Liver (tissue), 9 donors: Measurements from ENCODE around the gene FOXJ2. TPM values are rescaled to one million over a fixed set of nuclear protein-coding genes. Genes with fewer than 3 reads are reported as not detected.
"Not testable (repeated sequence)": the region's sequence is repeated elsewhere in the genome, so short reads cannot be mapped to it uniquely, and the experiment has no call there.

Source experiments
- DNase-seq: peaks from one replicate; pipeline ENCODE4 v3.0.0-alpha.2; 2017; ENCODE audit warnings: low spot score
- H3K27ac ChIP-seq, 2 donors: one replicate each; pipeline ENCODE4 v1.7.0; 2013; ENCODE audit warnings: inconsistent platforms in 2 of 2, low read length in 2 of 2, control low read depth in 1 of 2, low read depth in 1 of 2, mild to moderate bottlenecking in 1 of 2
- H3K27me3 ChIP-seq, 4 donors: one replicate each; pipeline versions ENCODE4 v1.6.1 to v1.7.0; 2013; ENCODE audit warnings: low read length in 3 of 4, inconsistent platforms in 1 of 4, mild to moderate bottlenecking in 1 of 4, moderate library complexity in 1 of 4; ENCODE audit not compliant: control insufficient read depth in 4 of 4, insufficient read depth in 4 of 4
- H3K36me3 ChIP-seq, 4 donors: one replicate each; pipeline versions ENCODE4 v1.6.1 to v1.7.0; 2013; ENCODE audit warnings: low read length in 3 of 4, mild to moderate bottlenecking in 3 of 4, low read depth in 1 of 4, moderate library complexity in 1 of 4; ENCODE audit not compliant: control insufficient read depth in 4 of 4, insufficient read depth in 3 of 4
- H3K4me1 ChIP-seq, 4 donors: one replicate each; pipeline versions ENCODE4 v1.6.1 to v1.7.0; 2013; ENCODE audit warnings: low read length in 3 of 4, mild to moderate bottlenecking in 3 of 4, moderate library complexity in 1 of 4; ENCODE audit not compliant: control insufficient read depth in 4 of 4, insufficient read depth in 4 of 4
- H3K4me3 ChIP-seq, 3 donors: one replicate each; pipeline versions ENCODE4 v1.6.1 to v1.7.0; 2013; ENCODE audit warnings: low read length in 3 of 3, control low read depth in 1 of 3, low read depth in 1 of 3, mild to moderate bottlenecking in 1 of 3
- H3K9ac ChIP-seq, 2 donors: one replicate each; pipeline ENCODE4 v1.7.0; 2013; ENCODE audit warnings: low read length in 2 of 2, mild to moderate bottlenecking in 2 of 2, moderate library complexity in 2 of 2, control low read depth in 1 of 2, low read depth in 1 of 2
- H3K9me3 ChIP-seq, 4 donors: one replicate each; pipeline versions ENCODE4 v1.6.1 to v1.7.0; 2013; ENCODE audit warnings: low read length in 3 of 4; ENCODE audit not compliant: control insufficient read depth in 4 of 4
- EGR1 ChIP-seq, 2 donors: IDR thresholded peaks; 2 replicates each; pipeline ENCODE4 v1.6.1; 2016 to 2018; ENCODE audit warnings: antibody characterized with exemption in 2 of 2, low read depth in 2 of 2
- FOXA2 ChIP-seq: IDR thresholded peaks from 2 replicates; pipeline ENCODE4 v1.6.1; 2016; ENCODE audit warnings: antibody characterized with exemption
- GABPA ChIP-seq, 2 donors: IDR thresholded peaks in 1 of 2; conservative IDR thresholded peaks in 1 of 2; 2 replicates each; pipeline ENCODE4 v1.6.1; 2016; ENCODE audit warnings: antibody characterized with exemption in 2 of 2, mild to moderate bottlenecking in 1 of 2, moderate library complexity in 1 of 2
- HNF4A ChIP-seq, 2 donors: conservative IDR thresholded peaks; 2 replicates each; pipeline ENCODE4 v1.6.1; 2016; ENCODE audit warnings: antibody characterized with exemption in 2 of 2, mild to moderate bottlenecking in 2 of 2
- HNF4G ChIP-seq: IDR thresholded peaks from 2 replicates; pipeline ENCODE4 v1.6.1; 2016; ENCODE audit warnings: antibody characterized with exemption
- JUND ChIP-seq, 2 donors: IDR thresholded peaks; 2 replicates each; pipeline ENCODE4 v1.6.1; 2016; ENCODE audit warnings: antibody characterized with exemption in 2 of 2
- NR2F2 ChIP-seq: IDR thresholded peaks from 2 replicates; pipeline ENCODE4 v1.6.1; 2016; ENCODE audit warnings: antibody characterized with exemption
- RAD21 ChIP-seq, 2 donors: IDR thresholded peaks; 2 replicates each; pipeline ENCODE4 v1.6.1; 2016; ENCODE audit warnings: antibody characterized with exemption in 2 of 2, mild to moderate bottlenecking in 2 of 2
- RXRA ChIP-seq, 2 donors: IDR thresholded peaks; 2 replicates each; pipeline ENCODE4 v1.6.1; 2017 to 2018; ENCODE audit warnings: antibody characterized with exemption in 2 of 2, mild to moderate bottlenecking in 1 of 2
- SP1 ChIP-seq: IDR thresholded peaks from 2 replicates; pipeline ENCODE4 v1.6.1; 2018; ENCODE audit warnings: antibody characterized with exemption, mild to moderate bottlenecking
- TAF1 ChIP-seq: conservative IDR thresholded peaks from 2 replicates; pipeline ENCODE4 v1.6.1; 2016; ENCODE audit warnings: antibody characterized with exemption, mild to moderate bottlenecking
- YY1 ChIP-seq: IDR thresholded peaks from 2 replicates; pipeline ENCODE4 v1.6.1; 2016; ENCODE audit warnings: antibody characterized with exemption, mild to moderate bottlenecking
- WGBS: extraction: QIAGEN DNeasy Blood & Tissue Kit; methylation state at CpG from one replicate; pipeline ENCODE4 v1.1.7; 2013; 5-methylcytosine and 5-hydroxymethylcytosine counted together
- polyA plus RNA-seq, 2 donors: library from polyadenylated mRNA; stranded (reverse) in 1 of 2; unstranded in 1 of 2; fragments of 200-250 nt in 1 of 2; fragments of >200 nt in 1 of 2; fragmentation: Nextera tagmentation in 1 of 2; extraction: Ambion mirVana in 1 of 2; gene quantifications; one replicate each; pipeline versions ENCODE4 v1.2.1 to v1.2.3, GENCODE V29; 2013 to 2015
- total RNA-seq, 2 donors: library from RNA; depleted of rRNA; stranded (reverse); fragments of >200 nt; gene quantifications; one replicate each; pipeline ENCODE4 v1.2.3, GENCODE V29; 2014
- TF ChIP-seq, protein P1 (sequence below): IDR thresholded peaks from 2 replicates; pipeline ENCODE4 v1.6.1; 2016; ENCODE audit warnings: antibody characterized with exemption
- TF ChIP-seq, protein P2 (sequence below): IDR thresholded peaks from 2 replicates; pipeline ENCODE4 v1.6.1; 2016; ENCODE audit warnings: antibody characterized with exemption
- TF ChIP-seq, protein P3 (sequence below): IDR thresholded peaks from 2 replicates; pipeline ENCODE4 v1.6.1; 2016; ENCODE audit warnings: antibody characterized with exemption, mild to moderate bottlenecking
- TF ChIP-seq, protein P4 (sequence below): fragments of 150-350 bp; IDR thresholded peaks from 2 replicates; pipeline ENCODE4 v1.5.1; 2017; ENCODE audit warnings: improper control_type of control experiment, low read depth, low read length; ENCODE audit not compliant: missing input control
- TF ChIP-seq, protein P5 (sequence below): IDR thresholded peaks from 2 replicates; pipeline ENCODE4 v1.6.1; 2016; ENCODE audit warnings: antibody characterized with exemption
- donor health status: healthy.
- donor health status: healthy.
- donor health status: healthy.
- donor health status: healthy.
- donor health status: healthy.

Gene FOXJ2
- total and polyA plus RNA-seq, 4 donors, result 2.3 to 9.2 (median 3.7) TPM

DNA sequence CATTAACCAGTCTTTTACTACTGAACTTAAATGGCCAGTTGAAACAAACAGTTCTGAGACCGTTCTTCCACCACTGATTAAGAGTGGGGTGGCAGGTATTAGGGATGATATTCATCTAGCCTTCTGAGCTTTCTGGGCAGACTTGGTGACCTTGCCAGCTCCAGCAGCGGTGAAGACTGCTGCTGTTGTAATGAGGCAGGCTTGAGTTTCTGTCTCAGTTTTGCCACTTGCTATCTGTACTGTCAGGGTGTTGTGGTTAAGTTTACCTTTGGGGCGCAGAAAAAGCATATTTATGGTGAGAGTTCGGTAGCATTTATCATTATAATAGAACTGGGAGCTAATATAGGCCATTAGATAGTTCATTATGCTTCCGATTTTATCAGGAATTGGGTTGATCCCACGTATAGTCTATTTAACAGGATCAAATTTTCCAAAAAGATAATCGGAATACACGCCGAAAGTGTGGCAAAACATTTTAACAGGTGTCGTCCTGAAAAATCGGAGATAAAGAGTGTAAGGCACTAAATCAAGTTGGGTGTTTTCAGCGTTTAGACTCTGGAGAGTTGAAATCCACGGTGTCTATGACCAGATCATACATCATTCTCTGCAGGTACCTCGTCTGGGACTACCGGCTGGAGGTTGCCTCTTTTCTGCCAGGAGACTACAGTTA lies 48.9 kb downstream of the FOXJ2 start:
- no peaks in the 10 kb centered on the region for H3K27me3 ChIP-seq
- no peaks in the 10 kb centered on the region for H3K36me3 ChIP-seq
- no peaks in the 10 kb centered on the region for H3K9me3 ChIP-seq
- H3K27ac ChIP-seq, result peak overlapping the region; percentile 82 to 87
- no peak for DNase-seq
- H3K4me3 ChIP-seq, result peak overlapping the region; percentile 71 to 81 (median 74)
- peaks cover 8 to 19% (median 16%) of the 10 kb centered on the region in 4 donors for H3K4me1 ChIP-seq
- WGBS, result 2% methylated on average over 15 of the region's 15 CpGs
- H3K9ac ChIP-seq, result peak overlapping the region; percentile 79 to 95
- TF ChIP-seq, protein P1, sequence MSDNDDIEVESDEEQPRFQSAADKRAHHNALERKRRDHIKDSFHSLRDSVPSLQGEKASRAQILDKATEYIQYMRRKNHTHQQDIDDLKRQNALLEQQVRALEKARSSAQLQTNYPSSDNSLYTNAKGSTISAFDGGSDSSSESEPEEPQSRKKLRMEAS, result no peak
- TF ChIP-seq FOXA2, result no peak
- TF ChIP-seq NR2F2, result no peak

DNA sequence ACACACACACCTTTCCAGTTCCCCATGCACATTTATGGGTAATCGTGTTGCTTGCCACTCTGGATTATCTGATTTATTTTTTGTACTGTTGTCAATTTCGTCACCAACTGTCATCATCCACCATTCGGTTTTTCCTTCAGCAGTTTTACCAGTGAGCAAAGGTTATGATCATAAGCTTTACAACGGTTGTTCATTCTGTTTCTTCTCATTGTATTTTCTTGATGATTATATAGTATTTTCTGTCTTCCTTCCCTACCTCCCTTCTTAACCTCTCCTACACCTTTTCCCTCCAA lies 50.2 kb downstream of the FOXJ2 start:
- Histone ChIP-seq H3K4me3 (peak overlapping the region; percentile 71 to 81 (median 74)), H3K27me3 (no peaks in the 10 kb centered on the region), H3K9me3 (no peaks in the 10 kb centered on the region), H3K4me1 (peaks cover 7 to 20% (median 17%) of the 10 kb centered on the region in 4 donors), H3K27ac (peak overlapping the region; percentile 82 to 87), H3K36me3 (no peaks in the 10 kb centered on the region), H3K9ac (peak overlapping the region; percentile 78 to 95)
- TF ChIP-seq EGR1 (IDR thresholded peaks at IDR 0.05; ENCODE audit: low read depth in 2 of 2) (no peak), GABPA (IDR thresholded peaks at IDR 0.05 in 1 of 2, conservative IDR thresholded peaks at IDR 0.05 in 1 of 2) (no peak), SP1 (no peak), RAD21 (IDR thresholded peaks at IDR 0.05) (no peak), YY1 (no peak), TAF1 (no peak), HNF4A (conservative IDR thresholded peaks at IDR 0.05) (no peak), JUND (IDR thresholded peaks at IDR 0.05) (no peak), RXRA (IDR thresholded peaks at IDR 0.05) (no peak), HNF4G (no peak), FOXA2 (no peak)
- TF ChIP-seq, protein P2, sequence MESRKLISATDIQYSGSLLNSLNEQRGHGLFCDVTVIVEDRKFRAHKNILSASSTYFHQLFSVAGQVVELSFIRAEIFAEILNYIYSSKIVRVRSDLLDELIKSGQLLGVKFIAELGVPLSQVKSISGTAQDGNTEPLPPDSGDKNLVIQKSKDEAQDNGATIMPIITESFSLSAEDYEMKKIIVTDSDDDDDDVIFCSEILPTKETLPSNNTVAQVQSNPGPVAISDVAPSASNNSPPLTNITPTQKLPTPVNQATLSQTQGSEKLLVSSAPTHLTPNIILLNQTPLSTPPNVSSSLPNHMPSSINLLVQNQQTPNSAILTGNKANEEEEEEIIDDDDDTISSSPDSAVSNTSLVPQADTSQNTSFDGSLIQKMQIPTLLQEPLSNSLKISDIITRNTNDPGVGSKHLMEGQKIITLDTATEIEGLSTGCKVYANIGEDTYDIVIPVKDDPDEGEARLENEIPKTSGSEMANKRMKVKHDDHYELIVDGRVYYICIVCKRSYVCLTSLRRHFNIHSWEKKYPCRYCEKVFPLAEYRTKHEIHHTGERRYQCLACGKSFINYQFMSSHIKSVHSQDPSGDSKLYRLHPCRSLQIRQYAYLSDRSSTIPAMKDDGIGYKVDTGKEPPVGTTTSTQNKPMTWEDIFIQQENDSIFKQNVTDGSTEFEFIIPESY, result no peak
- TF ChIP-seq, protein P3, sequence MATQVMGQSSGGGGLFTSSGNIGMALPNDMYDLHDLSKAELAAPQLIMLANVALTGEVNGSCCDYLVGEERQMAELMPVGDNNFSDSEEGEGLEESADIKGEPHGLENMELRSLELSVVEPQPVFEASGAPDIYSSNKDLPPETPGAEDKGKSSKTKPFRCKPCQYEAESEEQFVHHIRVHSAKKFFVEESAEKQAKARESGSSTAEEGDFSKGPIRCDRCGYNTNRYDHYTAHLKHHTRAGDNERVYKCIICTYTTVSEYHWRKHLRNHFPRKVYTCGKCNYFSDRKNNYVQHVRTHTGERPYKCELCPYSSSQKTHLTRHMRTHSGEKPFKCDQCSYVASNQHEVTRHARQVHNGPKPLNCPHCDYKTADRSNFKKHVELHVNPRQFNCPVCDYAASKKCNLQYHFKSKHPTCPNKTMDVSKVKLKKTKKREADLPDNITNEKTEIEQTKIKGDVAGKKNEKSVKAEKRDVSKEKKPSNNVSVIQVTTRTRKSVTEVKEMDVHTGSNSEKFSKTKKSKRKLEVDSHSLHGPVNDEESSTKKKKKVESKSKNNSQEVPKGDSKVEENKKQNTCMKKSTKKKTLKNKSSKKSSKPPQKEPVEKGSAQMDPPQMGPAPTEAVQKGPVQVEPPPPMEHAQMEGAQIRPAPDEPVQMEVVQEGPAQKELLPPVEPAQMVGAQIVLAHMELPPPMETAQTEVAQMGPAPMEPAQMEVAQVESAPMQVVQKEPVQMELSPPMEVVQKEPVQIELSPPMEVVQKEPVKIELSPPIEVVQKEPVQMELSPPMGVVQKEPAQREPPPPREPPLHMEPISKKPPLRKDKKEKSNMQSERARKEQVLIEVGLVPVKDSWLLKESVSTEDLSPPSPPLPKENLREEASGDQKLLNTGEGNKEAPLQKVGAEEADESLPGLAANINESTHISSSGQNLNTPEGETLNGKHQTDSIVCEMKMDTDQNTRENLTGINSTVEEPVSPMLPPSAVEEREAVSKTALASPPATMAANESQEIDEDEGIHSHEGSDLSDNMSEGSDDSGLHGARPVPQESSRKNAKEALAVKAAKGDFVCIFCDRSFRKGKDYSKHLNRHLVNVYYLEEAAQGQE, result no peak
- TF ChIP-seq, protein P4, sequence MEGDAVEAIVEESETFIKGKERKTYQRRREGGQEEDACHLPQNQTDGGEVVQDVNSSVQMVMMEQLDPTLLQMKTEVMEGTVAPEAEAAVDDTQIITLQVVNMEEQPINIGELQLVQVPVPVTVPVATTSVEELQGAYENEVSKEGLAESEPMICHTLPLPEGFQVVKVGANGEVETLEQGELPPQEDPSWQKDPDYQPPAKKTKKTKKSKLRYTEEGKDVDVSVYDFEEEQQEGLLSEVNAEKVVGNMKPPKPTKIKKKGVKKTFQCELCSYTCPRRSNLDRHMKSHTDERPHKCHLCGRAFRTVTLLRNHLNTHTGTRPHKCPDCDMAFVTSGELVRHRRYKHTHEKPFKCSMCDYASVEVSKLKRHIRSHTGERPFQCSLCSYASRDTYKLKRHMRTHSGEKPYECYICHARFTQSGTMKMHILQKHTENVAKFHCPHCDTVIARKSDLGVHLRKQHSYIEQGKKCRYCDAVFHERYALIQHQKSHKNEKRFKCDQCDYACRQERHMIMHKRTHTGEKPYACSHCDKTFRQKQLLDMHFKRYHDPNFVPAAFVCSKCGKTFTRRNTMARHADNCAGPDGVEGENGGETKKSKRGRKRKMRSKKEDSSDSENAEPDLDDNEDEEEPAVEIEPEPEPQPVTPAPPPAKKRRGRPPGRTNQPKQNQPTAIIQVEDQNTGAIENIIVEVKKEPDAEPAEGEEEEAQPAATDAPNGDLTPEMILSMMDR, result no peak
- TF ChIP-seq, protein P1, result no peak
- TF ChIP-seq, protein P5, sequence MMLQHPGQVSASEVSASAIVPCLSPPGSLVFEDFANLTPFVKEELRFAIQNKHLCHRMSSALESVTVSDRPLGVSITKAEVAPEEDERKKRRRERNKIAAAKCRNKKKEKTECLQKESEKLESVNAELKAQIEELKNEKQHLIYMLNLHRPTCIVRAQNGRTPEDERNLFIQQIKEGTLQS, result no peak
- WGBS, result 3% methylated on average over 4 of the region's 4 CpGs
- DNase-seq, result no peak

DNA sequence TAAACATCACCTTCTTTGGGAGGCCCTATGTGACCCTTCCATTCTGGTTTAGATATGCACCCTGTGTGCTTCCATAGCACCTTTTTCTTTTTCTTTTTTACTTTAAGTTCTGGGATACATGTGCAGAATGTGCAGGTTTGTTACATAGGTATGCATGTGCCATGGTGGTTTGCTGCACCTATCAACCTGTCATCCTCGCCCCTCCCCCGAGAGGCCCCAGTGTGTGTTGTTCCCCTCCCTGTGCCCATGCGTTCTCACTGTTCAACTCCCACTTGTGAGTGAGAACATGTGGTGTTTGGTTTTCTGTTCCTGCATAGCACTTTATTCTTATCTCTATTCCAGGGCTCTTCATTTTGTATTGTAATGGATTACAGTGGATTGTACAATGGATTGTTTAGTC lies 51.8 kb downstream of the FOXJ2 start:
- H3K36me3 ChIP-seq, H3K27ac ChIP-seq, H3K4me3 ChIP-seq, H3K9me3 ChIP-seq, H3K27me3 ChIP-seq, H3K9ac ChIP-seq, DNase-seq: not testable (repeated sequence)
- H3K4me1 ChIP-seq, result peaks cover 7 to 20% (median 17%) of the 10 kb centered on the region in 4 donors
- WGBS, result 81% methylated on average over 3 of the region's 3 CpGs
